ENCODE data around the gene RAD51B.
"Not testable (repeated sequence)": the region's sequence is repeated elsewhere in the genome, so short reads cannot be mapped to it uniquely, and the experiment has no call there.

The RAD51B gene

GRCh38 chr14:68688872-68689371 is 869.3 kb downstream of the RAD51B start:
- DNase-seq (ENCODE audit: low read depth): no peak

GRCh38 chr14:68689511-68689910 is 869.9 kb downstream of the RAD51B start:
- no peak for DNase-seq (ENCODE audit: low read depth)

- DNase-seq (ENCODE audit: low read depth): no peak
Measured at GRCh38 chr14:68690089-68690958, 870.7 kb downstream of the RAD51B start.

- DNase-seq (ENCODE audit: low read depth): no peak
Measured at GRCh38 chr14:68691031-68691791, 871.6 kb downstream of the RAD51B start.

GRCh38 chr14:68691792-68692118 is 872.2 kb downstream of the RAD51B start:
- DNase-seq (ENCODE audit: low read depth): no peak

GRCh38 chr14:68692216-68692615 is 872.6 kb downstream of the RAD51B start:
- DNase-seq (ENCODE audit: low read depth): no peak

- DNase-seq (ENCODE audit: low read depth): peak; percentile 91
Measured at GRCh38 chr14:68692916-68693771, 873.6 kb downstream of the RAD51B start.

GRCh38 chr14:68693926-68694325 is 874.3 kb downstream of the RAD51B start:
- no peak for DNase-seq (ENCODE audit: low read depth)

GRCh38 chr14:68694516-68695235 is 875.1 kb downstream of the RAD51B start:
- no peak for DNase-seq (ENCODE audit: low read depth)

- DNase-seq (ENCODE audit: low read depth): peak; percentile 100
Measured at GRCh38 chr14:68695326-68695768, 875.8 kb downstream of the RAD51B start.

- no peak for DNase-seq (ENCODE audit: low read depth)
Measured at GRCh38 chr14:68695856-68696255, 876.3 kb downstream of the RAD51B start.

GRCh38 chr14:68696266-68696665 is 876.7 kb downstream of the RAD51B start:
- DNase-seq (ENCODE audit: low read depth): no peak

- no peak for DNase-seq (ENCODE audit: low read depth)
Measured at GRCh38 chr14:68696721-68697495, 877.3 kb downstream of the RAD51B start.

GRCh38 chr14:68698773-68699172 is 879.2 kb downstream of the RAD51B start:
- not testable (repeated sequence) for DNase-seq (ENCODE audit: low read depth)

- DNase-seq (ENCODE audit: low read depth): no peak
Measured at GRCh38 chr14:68701001-68701741, 881.6 kb downstream of the RAD51B start.

GRCh38 chr14:68702135-68702534 is 882.6 kb downstream of the RAD51B start:
- DNase-seq (ENCODE audit: low read depth): no peak

GRCh38 chr14:68702578-68702977 is 883.0 kb downstream of the RAD51B start:
- DNase-seq (ENCODE audit: low read depth): no peak

- DNase-seq (ENCODE audit: low read depth): no peak
Measured at GRCh38 chr14:68703093-68703492, 883.5 kb downstream of the RAD51B start.

GRCh38 chr14:68704736-68705720 is 885.4 kb downstream of the RAD51B start:
- no peak for DNase-seq (ENCODE audit: low read depth)
